HG03521 (cell line): ENCODE data around the gene CPXM1.
"Not testable (repeated sequence)": the region's sequence is repeated elsewhere in the genome, so short reads cannot be mapped to it uniquely, and the experiment has no call there.

ENCODE experiments used
- ATAC-seq: cut with Tn5 transposase; IDR thresholded peaks from one replicate; pipeline ENCODE4 v1.9.1; 2021; ENCODE audit warnings: mild to moderate bottlenecking, moderate library complexity; ENCODE audit not compliant: unreplicated experiment

The CPXM1 gene

GRCh38 chr20:2800521-2801285 lies at the start of gene CPXM1:
TSS of gene CPXM1 (minus strand) at chr20:2800627. CDS start at chr20:2800572, 55 bp downstream.
- ATAC-seq, result peak; percentile 68

DNA sequence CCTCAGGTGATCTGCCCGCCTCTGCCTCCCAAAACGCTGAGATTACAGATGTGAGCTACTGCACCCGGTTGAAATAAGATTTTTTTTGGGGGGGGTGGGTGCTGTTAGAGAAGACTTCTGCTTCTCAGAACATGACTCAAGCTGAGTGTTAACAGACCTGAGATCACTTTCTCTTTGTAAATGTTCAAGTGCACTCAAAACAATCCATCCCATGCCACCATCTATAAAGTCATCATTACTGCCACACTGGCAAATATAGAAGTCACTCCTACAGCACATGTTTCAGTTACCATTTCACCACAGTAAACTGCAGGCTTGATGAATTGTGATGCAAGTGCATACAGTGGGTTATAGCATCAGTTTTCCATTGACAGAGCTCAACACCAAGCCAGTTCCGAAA lies 49.1 kb upstream of the CPXM1 start:
- ATAC-seq, result no peak

DNA sequence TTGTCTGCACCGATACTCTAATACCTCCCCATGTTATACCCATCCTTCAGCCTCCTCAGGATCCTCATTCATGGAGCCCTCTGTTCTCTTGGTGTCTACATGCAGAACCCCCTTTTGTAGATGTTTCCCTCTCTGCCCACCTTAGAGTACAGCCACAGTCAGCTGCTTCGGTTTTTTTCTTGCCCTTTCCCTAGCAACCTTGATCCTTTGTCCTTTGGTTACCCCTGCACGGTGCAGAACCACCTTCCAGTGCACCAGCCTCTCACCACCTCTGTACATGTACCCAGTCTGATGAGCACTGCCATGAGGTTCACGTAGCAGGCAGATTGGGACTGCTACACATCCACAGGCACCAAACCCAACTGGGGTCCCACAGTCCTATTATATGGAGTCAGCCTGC lies 47.4 kb upstream of the CPXM1 start:
- no peak for ATAC-seq

GRCh38 chr20:2846698-2847097 lies 46.3 kb upstream of the CPXM1 start:
- no peak for ATAC-seq

GRCh38 chr20:2845607-2846006 lies 45.2 kb upstream of the CPXM1 start:
- no peak for ATAC-seq

GRCh38 chr20:2840967-2841531 lies 40.6 kb upstream of the CPXM1 start:
- ATAC-seq, result peak; percentile 21

DNA sequence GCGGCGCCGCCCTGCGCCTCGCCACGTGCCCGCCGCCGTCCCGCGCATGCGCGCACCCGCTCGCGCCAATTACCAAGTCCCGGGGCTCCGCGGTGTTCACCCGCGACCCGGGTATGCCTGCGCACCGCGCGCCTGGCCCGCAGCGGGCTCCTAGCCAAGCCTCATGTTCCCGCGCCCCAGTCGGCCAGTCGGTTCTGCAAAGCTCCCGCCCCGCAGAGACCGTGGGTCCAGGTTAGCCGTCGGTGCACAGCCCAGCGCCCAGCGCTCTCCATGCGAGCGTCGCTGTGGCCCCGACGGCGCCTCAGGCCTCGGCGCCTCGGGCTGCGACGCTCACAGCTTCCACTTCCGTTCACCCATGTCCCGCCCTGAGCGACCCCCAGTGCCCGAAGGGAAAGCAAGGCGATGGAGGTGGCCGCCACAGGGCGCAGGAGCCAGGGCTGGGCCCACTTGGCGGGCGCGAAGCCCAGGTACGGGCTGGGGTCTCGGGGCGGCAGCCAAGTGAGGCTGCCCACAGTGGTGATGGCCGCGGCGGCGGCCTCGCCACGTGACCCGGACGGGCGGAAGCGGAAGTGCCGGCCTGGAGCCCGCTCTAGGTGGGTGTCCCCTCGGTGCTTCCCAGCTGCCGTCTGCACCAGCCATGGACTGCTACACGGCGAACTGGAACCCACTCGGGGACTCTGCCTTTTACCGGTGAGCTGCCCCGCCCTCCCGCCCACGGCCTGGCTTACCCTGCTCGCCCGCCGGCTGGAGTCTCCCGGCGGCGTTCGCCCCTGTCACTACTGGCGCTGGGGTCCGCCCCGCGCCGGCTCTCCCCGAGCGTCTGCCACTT lies 39.9 kb upstream of the CPXM1 start, which contains the start of the genes PCED1A and VPS16:
Gene PCED1A (minus strand): TSS at position 518 of the 829 bp plus-strand sequence. CDS start 743 bp downstream, outside the sequence.
Gene VPS16 (plus strand): TSS at position 608 of the 829 bp plus-strand sequence. CDS start 30 bp downstream, at position 638.
- peak; percentile 94 for ATAC-seq

DNA sequence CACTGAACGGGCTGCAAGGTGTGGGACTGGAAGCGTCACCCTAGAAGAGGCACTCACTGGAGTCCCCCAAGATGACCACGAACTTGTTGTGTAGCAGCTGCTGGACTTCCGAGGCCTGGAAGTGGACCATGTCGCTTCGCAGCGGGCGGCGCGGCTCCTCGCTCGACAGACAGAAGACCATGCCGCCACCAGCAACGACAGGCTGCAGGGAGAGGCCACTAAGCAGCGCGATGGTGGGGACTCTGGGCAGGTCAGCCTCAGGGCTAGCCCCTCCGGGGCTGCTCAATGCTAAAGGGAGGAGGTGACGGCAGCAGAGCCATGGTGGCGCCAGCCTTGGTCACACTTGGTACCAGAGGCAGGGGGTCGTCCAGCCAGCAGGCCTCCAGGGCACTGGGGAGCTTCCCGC lies 39.3 kb upstream of the CPXM1 start:
- ATAC-seq, result no peak

- no peak for ATAC-seq
These were observed 38.6 kb upstream of the CPXM1 start for GRCh38 chr20:2838847-2839671.

GRCh38 chr20:2838170-2838797 lies 37.9 kb upstream of the CPXM1 start:
- no peak for ATAC-seq

- no peak for ATAC-seq
These were observed 37.0 kb upstream of the CPXM1 start for GRCh38 chr20:2837221-2837960.

GRCh38 chr20:2836035-2836434 lies 35.6 kb upstream of the CPXM1 start:
- ATAC-seq, result no peak

GRCh38 chr20:2835331-2835796 lies 34.9 kb upstream of the CPXM1 start:
- ATAC-seq, result no peak

DNA sequence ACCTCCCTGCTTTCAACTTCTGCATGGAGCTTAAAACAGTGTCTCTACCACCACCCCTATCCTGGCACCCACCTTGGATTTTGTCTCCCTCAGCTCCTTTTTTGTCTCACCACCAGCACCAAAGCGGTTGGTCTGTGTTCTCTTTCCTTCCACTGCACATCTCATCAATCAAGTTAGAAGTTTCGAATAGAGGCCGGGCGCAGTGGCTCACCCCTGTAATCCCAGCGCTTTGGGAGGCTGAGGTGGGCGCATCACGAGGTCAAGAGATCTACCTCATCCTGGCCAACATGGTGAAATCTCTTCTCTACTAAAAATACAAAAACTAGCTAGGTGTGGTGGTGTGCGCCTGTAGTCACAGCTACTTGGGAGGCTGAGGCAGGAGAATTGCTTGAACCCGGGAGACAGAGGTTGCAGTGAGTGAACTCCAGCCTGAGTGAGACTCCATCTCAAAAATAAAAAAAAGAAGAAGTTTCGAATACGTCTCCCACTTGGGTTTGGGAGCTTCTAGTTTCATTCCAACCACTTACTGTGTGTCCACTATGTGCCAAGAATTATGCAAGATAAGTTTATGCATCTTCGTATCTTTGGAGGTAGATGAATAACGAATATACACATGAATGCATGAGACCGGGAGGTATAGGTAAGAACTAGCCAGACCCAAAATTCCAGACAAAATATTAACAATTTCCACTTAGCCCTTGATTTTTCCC lies 34.1 kb upstream of the CPXM1 start:
- ATAC-seq, result no peak

DNA sequence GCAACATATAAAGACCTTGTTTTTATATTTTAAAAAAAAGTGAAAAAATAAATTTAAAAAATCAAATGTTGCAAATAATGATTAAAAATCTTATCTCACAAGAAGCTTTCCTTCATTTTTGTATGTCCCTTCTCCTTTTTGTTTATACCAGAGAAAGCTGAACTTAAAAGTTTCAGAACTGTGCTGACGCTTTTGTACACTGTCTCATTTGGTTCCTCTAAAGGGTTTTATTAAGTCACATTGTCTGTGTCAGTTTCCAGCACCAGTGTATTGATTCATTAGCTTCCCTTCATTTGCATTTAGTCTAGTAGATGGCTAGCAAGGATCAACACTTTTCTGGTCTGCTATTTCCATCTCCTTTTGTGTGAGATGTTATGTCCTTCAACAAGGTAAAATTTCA lies 33.3 kb upstream of the CPXM1 start:
- ATAC-seq, result no peak

DNA sequence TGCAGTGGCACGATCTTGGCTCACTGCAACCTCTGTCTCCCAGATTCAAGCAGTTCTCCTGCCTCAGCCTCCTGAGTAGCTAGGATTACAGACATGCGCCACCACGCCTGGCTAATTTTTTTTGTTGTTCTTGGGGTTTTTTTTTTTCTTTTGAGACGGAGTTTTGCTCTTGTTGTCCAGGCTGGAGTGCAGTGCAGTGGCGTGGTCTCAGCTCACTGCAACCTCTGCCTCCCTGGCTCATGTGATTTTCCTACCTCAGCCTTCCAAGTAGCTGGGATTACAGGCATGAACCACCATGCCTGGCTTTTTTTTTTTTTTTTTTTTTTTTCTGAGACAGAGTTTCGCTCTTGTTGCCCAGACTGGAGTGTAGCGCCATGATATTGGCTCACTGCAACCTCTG lies 30.8 kb upstream of the CPXM1 start:
- ATAC-seq, result not testable (repeated sequence)

DNA sequence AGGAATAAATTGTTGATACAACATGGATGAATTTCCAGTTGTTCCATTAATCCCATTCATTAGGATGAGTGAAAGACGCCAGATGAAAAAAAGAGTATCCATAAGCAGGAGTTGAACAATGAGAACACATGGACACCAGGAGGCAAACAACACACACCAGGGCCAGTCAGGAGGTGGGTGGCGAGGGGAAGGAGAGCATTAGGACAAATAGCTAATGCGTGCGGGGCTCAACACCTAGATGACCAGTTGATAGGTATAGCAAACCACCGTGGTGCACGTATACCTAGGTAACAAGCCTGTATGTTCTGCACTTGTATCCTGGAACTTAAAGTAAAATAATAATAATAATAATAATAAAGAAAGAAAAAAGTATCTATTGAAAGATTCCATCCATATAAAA lies 28.9 kb upstream of the CPXM1 start:
- no peak for ATAC-seq

GRCh38 chr20:2826655-2827054 lies 26.2 kb upstream of the CPXM1 start:
- no peak for ATAC-seq

DNA sequence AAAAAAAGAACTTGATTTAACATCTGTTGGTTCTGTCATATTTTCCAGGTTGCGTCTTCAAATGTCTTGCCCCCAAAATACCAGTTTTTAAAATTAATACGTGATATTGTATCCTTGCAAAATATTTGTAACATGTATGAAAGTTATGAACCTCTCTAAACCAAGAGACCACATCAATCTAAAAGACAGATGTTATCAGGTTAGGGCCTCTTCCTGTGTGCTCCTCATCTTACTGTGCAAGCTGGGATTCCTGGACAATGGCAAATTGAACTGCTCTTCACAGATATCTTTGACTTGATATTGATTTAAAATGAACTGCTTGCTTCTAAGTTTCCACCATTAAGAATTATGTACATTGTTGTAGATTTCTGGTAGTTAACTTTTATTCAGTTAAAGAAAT lies 25.3 kb upstream of the CPXM1 start:
- no peak for ATAC-seq
